ENCODE results near the gene ATP2A2. TPM values are rescaled to one million over a fixed set of nuclear protein-coding genes. Genes with fewer than 3 reads are reported as not detected.

ATP2A2 gene
- total RNA-seq, 2 experiments from 2014 or later: 130 to 132 TPM

GRCh38 chr12:110282300-110282860 lies 1.3 kb downstream of the ATP2A2 start:
- POLR2A ChIA-PET: interaction anchor here (0.6 to 3.3 kb wide), 6 partner anchors 13 to 324 kb away, joined by 3 to 13 read pairs (median 3); partner anchors contain the start of gene ARPC3
- no peaks in the 10 kb centered on the region for H3K9me3 Mint-ChIP-seq (ENCODE audit: insufficient read depth)
- H3K4me1 Mint-ChIP-seq (ENCODE audit: low read depth): peaks cover 49% of the 10 kb centered on the region

GRCh38 chr12:110282956-110283817 lies 2.1 kb downstream of the ATP2A2 start:
- Mint-ChIP-seq H3K27ac (peak overlapping the region; percentile 90), H3K4me1 (ENCODE audit: low read depth) (peaks cover 52% of the 10 kb centered on the region), H3K9me3 (ENCODE audit: insufficient read depth) (no peaks in the 10 kb centered on the region), H3K36me3 (ENCODE audit: low read depth) (peaks cover 49% of the 10 kb centered on the region), H3K4me3 (peak overlapping the region; percentile 93), H3K27me3 (ENCODE audit: low read depth) (peaks cover 10% of the 10 kb centered on the region)
- ChIA-PET CTCF (interaction anchor here (1.1 to 1.4 kb wide), 3 partner anchors 148 to 180 kb away, joined by 3 to 8 read pairs (median 4); partner anchors contain the start of gene IFT81), POLR2A (interaction anchor here (0.6 to 1.2 kb wide), 3 partner anchors 71 to 323 kb away, joined by 3 read pairs; no protein-coding TSS in a partner anchor)
- no peak for ATAC-seq
- no peak for DNase-seq

More at GRCh38 chr12:110282300-110282860, 1.3 kb downstream of the ATP2A2 start:
- Mint-ChIP-seq H3K4me3 (peak overlapping the region; percentile 93), H3K36me3 (ENCODE audit: low read depth) (peaks cover 41% of the 10 kb centered on the region), H3K27me3 (ENCODE audit: low read depth) (peaks cover 12% of the 10 kb centered on the region), H3K27ac (peak overlapping the region; percentile 90)
- CTCF ChIA-PET: interaction anchor here (1.1 to 1.4 kb wide), 3 partner anchors 149 to 180 kb away, joined by 3 to 8 read pairs (median 4); partner anchors contain the start of gene IFT81
- DNase-seq: no peak
- peak; percentile 5 for ATAC-seq

GRCh38 chr12:110284597-110284996 lies 3.5 kb downstream of the ATP2A2 start:
- DNase-seq: no peak
- Mint-ChIP-seq H3K27ac (no peak overlapping the region), H3K36me3 (ENCODE audit: low read depth) (peaks cover 62% of the 10 kb centered on the region), H3K4me1 (ENCODE audit: low read depth) (peaks cover 62% of the 10 kb centered on the region), H3K9me3 (ENCODE audit: insufficient read depth) (no peaks in the 10 kb centered on the region), H3K4me3 (peak overlapping the region; percentile 93), H3K27me3 (ENCODE audit: low read depth) (peaks cover 3% of the 10 kb centered on the region)
- ATAC-seq: no peak
- POLR2A ChIA-PET: no interaction called here
- CTCF ChIA-PET: no interaction called here

- Mint-ChIP-seq H3K27ac (no peak overlapping the region), H3K4me1 (ENCODE audit: low read depth) (peaks cover 61% of the 10 kb centered on the region), H3K4me3 (peak overlapping the region; percentile 93), H3K36me3 (ENCODE audit: low read depth) (peaks cover 77% of the 10 kb centered on the region), H3K9me3 (ENCODE audit: insufficient read depth) (no peaks in the 10 kb centered on the region), H3K27me3 (ENCODE audit: low read depth) (no peaks in the 10 kb centered on the region)
- ATAC-seq (no peak), DNase-seq (no peak)
- ChIA-PET CTCF (interaction anchor here (0.8 to 0.9 kb wide), 2 partner anchors 26 to 187 kb away, joined by 3 read pairs; no protein-coding TSS in a partner anchor), POLR2A (interaction anchor here (0.6 kb wide), 1 partner anchor 8 kb away, joined by 3 read pairs; no protein-coding TSS in a partner anchor)
Observed at GRCh38 chr12:110286623-110287022, 5.6 kb downstream of the ATP2A2 start.

- H3K27ac Mint-ChIP-seq: no peak overlapping the region
- no peak overlapping the region for H3K4me3 Mint-ChIP-seq
- CTCF ChIA-PET: interaction anchor here (1.1 kb wide), 1 partner anchor 187 kb away, joined by 3 read pairs; no protein-coding TSS in a partner anchor
- no peaks in the 10 kb centered on the region for H3K9me3 Mint-ChIP-seq (ENCODE audit: insufficient read depth)
- H3K36me3 Mint-ChIP-seq (ENCODE audit: low read depth): peaks cover 79% of the 10 kb centered on the region
- H3K27me3 Mint-ChIP-seq (ENCODE audit: low read depth): no peaks in the 10 kb centered on the region
- no peak for DNase-seq
- ATAC-seq: no peak
- H3K4me1 Mint-ChIP-seq (ENCODE audit: low read depth): peaks cover 58% of the 10 kb centered on the region
- POLR2A ChIA-PET: interaction anchor here (0.6 kb wide), 1 partner anchor 86 kb away, joined by 3 read pairs; no protein-coding TSS in a partner anchor
Observed at GRCh38 chr12:110287986-110288385, 6.9 kb downstream of the ATP2A2 start.

- ChIA-PET POLR2A (interaction anchor here (0.9 kb wide), 1 partner anchor 9 kb away, joined by 3 read pairs; no protein-coding TSS in a partner anchor), CTCF (no interaction called here)
- no peaks in the 10 kb centered on the region for H3K27me3 Mint-ChIP-seq (ENCODE audit: low read depth)
- DNase-seq (no peak), ATAC-seq (no peak)
- peaks cover 73% of the 10 kb centered on the region for H3K36me3 Mint-ChIP-seq (ENCODE audit: low read depth)
- H3K4me3 Mint-ChIP-seq: no peak overlapping the region
- H3K27ac Mint-ChIP-seq: peak overlapping the region; percentile 33
- peaks cover 46% of the 10 kb centered on the region for H3K4me1 Mint-ChIP-seq (ENCODE audit: low read depth)
- H3K9me3 Mint-ChIP-seq (ENCODE audit: insufficient read depth): no peaks in the 10 kb centered on the region
Observed at GRCh38 chr12:110289044-110289710, 8.1 kb downstream of the ATP2A2 start.

- peaks cover 43% of the 10 kb centered on the region for H3K4me1 Mint-ChIP-seq (ENCODE audit: low read depth)
- no peaks in the 10 kb centered on the region for H3K9me3 Mint-ChIP-seq (ENCODE audit: insufficient read depth)
- POLR2A ChIA-PET: interaction anchor here (0.6 to 1.0 kb wide), 2 partner anchors 52 to 142 kb away, joined by 3 read pairs; no protein-coding TSS in a partner anchor
Observed at GRCh38 chr12:110289711-110290078, 8.6 kb downstream of the ATP2A2 start.

GRCh38 chr12:110301065-110301806 lies 20.2 kb downstream of the ATP2A2 start:
- no peaks in the 10 kb centered on the region for H3K9me3 Mint-ChIP-seq (ENCODE audit: insufficient read depth)
- H3K27me3 Mint-ChIP-seq (ENCODE audit: low read depth): no peaks in the 10 kb centered on the region
- H3K36me3 Mint-ChIP-seq (ENCODE audit: low read depth): peaks cover 54% of the 10 kb centered on the region
- POLR2A ChIA-PET: interaction anchor here (0.9 to 1.4 kb wide), 2 partner anchors 21 to 301 kb away, joined by 3 to 5 read pairs; partner anchors contain the start of gene ANKRD13A
- H3K27ac Mint-ChIP-seq: peak overlapping the region; percentile 54
- ATAC-seq: no peak
- H3K4me3 Mint-ChIP-seq: no peak overlapping the region
- CTCF ChIA-PET: interaction anchor here (0.9 to 1.3 kb wide), 3 partner anchors 16 to 149 kb away, joined by 3 to 6 read pairs (median 5); partner anchors contain the start of gene ARPC3
- peaks cover 29% of the 10 kb centered on the region for H3K4me1 Mint-ChIP-seq (ENCODE audit: low read depth)
- no peak for DNase-seq

More at GRCh38 chr12:110289711-110290078, 8.6 kb downstream of the ATP2A2 start:
- Mint-ChIP-seq H3K27ac (no peak overlapping the region), H3K4me3 (no peak overlapping the region), H3K27me3 (ENCODE audit: low read depth) (no peaks in the 10 kb centered on the region), H3K36me3 (ENCODE audit: low read depth) (peaks cover 72% of the 10 kb centered on the region)
- DNase-seq: no peak
- CTCF ChIA-PET: no interaction called here
- no peak for ATAC-seq

GRCh38 chr12:110304061-110304551 lies 23.1 kb downstream of the ATP2A2 start:
- no peaks in the 10 kb centered on the region for H3K27me3 Mint-ChIP-seq (ENCODE audit: low read depth)
- peaks cover 33% of the 10 kb centered on the region for H3K4me1 Mint-ChIP-seq (ENCODE audit: low read depth)
- H3K27ac Mint-ChIP-seq: peak overlapping the region; percentile 10
- ChIA-PET POLR2A (no interaction called here), CTCF (no interaction called here)
- DNase-seq: no peak
- H3K36me3 Mint-ChIP-seq (ENCODE audit: low read depth): peaks cover 54% of the 10 kb centered on the region
- no peaks in the 10 kb centered on the region for H3K9me3 Mint-ChIP-seq (ENCODE audit: insufficient read depth)
- no peak overlapping the region for H3K4me3 Mint-ChIP-seq
- no peak for ATAC-seq

GRCh38 chr12:110307372-110307771 lies 26.3 kb downstream of the ATP2A2 start:
- Mint-ChIP-seq H3K36me3 (ENCODE audit: low read depth) (peaks cover 60% of the 10 kb centered on the region), H3K4me3 (no peak overlapping the region), H3K27ac (peak overlapping the region; percentile 57), H3K27me3 (ENCODE audit: low read depth) (no peaks in the 10 kb centered on the region), H3K9me3 (ENCODE audit: insufficient read depth) (no peaks in the 10 kb centered on the region), H3K4me1 (ENCODE audit: low read depth) (peaks cover 38% of the 10 kb centered on the region)
- ChIA-PET POLR2A (no interaction called here), CTCF (interaction anchor here (0.6 kb wide), 1 partner anchor 22 kb away, joined by 3 read pairs; no protein-coding TSS in a partner anchor)
- ATAC-seq (no peak), DNase-seq (no peak)
